HepG2 (cell line): ENCODE measurements around the gene SNAP91. TPM values are rescaled to one million over a fixed set of nuclear protein-coding genes. Genes with fewer than 3 reads are reported as not detected.
A peak's percentile ranks its signal among the peaks of the same experiment; 100 is the strongest.
"Not testable (repeated sequence)": the region's sequence is repeated elsewhere in the genome, so short reads cannot be mapped to it uniquely, and the experiment has no call there.

Experiments used
- ATAC-seq: fragments of 200-7000 bp; cut with Tn5 transposase; 3 replicates; pipeline ENCODE4 v1.9.1; 2020; ENCODE audit warnings: mild to moderate bottlenecking, moderate library complexity
- BruUV-seq: library from RNA; stranded (reverse); fragments of 400-500 nt; replicated peaks from 2 replicates; lab custom pipeline; 2021; lab: Mats Ljungman, UMichigan
- CTCF ChIA-PET: fragments of 300-600 bp; formaldehyde crosslinking; extraction: SDS; loops from one replicate; lab custom pipeline; 2021; ENCODE audit warnings: low total read pairs, inconsistent platforms, low intra/inter-chr PET ratio; lab: Yijun Ruan, JAX
- POLR2A ChIA-PET: fragments of 350-600 bp; sonication (Branson Sonifier 250); formaldehyde crosslinking; loops from one replicate; lab custom pipeline; 2020; ENCODE audit warnings: antibody characterized with exemption, inconsistent platforms; lab: Yijun Ruan, JAX
- DNase-seq: peaks from one replicate; pipeline ENCODE4 v3.0.0-alpha.2; 2015; ENCODE audit warnings: low spot score
- FAIRE-seq: peaks from 3 replicates; lab custom pipeline; 2011; peaks lifted over from hg19 to GRCh38; lab: Jason Lieb, UNC
- H2AFZ ChIP-seq: one replicate; pipeline ENCODE4 v1.6.1; 2011; ENCODE audit warnings: low read length, inconsistent platforms
- H3K27ac ChIP-seq: fragments of 300-600 bp; 3 replicates; pipeline ENCODE4 v1.8.0; 2011; ENCODE audit warnings: mixed run types, mild to moderate bottlenecking, mixed read lengths, low read length, inconsistent platforms; ENCODE audit not compliant: insufficient read depth; ENCODE audit errors: extremely low read length
- H3K27me3 ChIP-seq, 2 experiments: fragments of 200-600 bp in 1 of 2; 2 replicates in 1 of 2; 3 replicates in 1 of 2; pipeline versions ENCODE4 v1.6.0 to v1.8.0; 2011; ENCODE audit warnings: low read length in 2 of 2, mild to moderate bottlenecking in 2 of 2, moderate library complexity in 2 of 2, inconsistent platforms in 1 of 2; ENCODE audit not compliant: insufficient read depth in 2 of 2, control insufficient read depth in 1 of 2
- H3K36me3 ChIP-seq, 2 experiments: fragments of 200-600 bp in 1 of 2; replicated peaks in 1 of 2; 2 replicates in 1 of 2; 3 replicates in 1 of 2; pipeline versions ENCODE4 v1.5.1 to v1.8.0; 2011; ENCODE audit warnings: low read length in 2 of 2, inconsistent platforms in 1 of 2; ENCODE audit not compliant: insufficient read depth in 2 of 2, control insufficient read depth in 1 of 2
- H3K4me1 ChIP-seq: 2 replicates; pipeline ENCODE4 v1.5.1; 2012; ENCODE audit warnings: low read length, inconsistent platforms; ENCODE audit not compliant: insufficient read depth
- H3K4me2 ChIP-seq: 2 replicates; pipeline ENCODE4 v1.6.0; 2011; ENCODE audit warnings: low read depth, low read length, inconsistent platforms
- H3K4me3 ChIP-seq, 3 experiments: fragments of 200-600 bp in 1 of 3; sonication (generic), shearing (Covaris generic) in 1 of 3; replicated peaks in 1 of 3; 2 replicates each; pipeline ENCODE4 v1.5.1; 2011 to 2016; ENCODE audit warnings: low read length in 3 of 3, inconsistent platforms in 2 of 3, low read depth in 2 of 3, mild to moderate bottlenecking in 2 of 3, control low read depth in 1 of 3, mixed read lengths in 1 of 3; ENCODE audit not compliant: insufficient read depth in 1 of 3
- H3K79me2 ChIP-seq: one replicate; pipeline ENCODE4 v1.6.1; 2011; ENCODE audit warnings: low read length, inconsistent platforms; ENCODE audit not compliant: insufficient read depth
- H3K9ac ChIP-seq: 2 replicates; pipeline ENCODE4 v1.6.0; 2011; ENCODE audit warnings: mild to moderate bottlenecking, low read depth, low read length, inconsistent platforms; ENCODE audit not compliant: insufficient read depth
- H3K9me3 ChIP-seq: 2 replicates; pipeline ENCODE4 v1.5.1; 2012; ENCODE audit warnings: mild to moderate bottlenecking, low read length
- H4K20me1 ChIP-seq: 2 replicates; pipeline ENCODE4 v1.6.0; 2011; ENCODE audit warnings: inconsistent platforms, mild to moderate bottlenecking, low read length, moderate library complexity; ENCODE audit not compliant: insufficient read depth
- CCAR2 ChIP-seq: fragments of 200-400 bp; formaldehyde crosslinking; optimal IDR thresholded peaks from 2 replicates; pipeline ENCODE3; 2018; ENCODE audit warnings: low read depth, mild to moderate bottlenecking, low read length, moderate library complexity
- IRF1 ChIP-seq: sonication (generic); formaldehyde crosslinking; IDR thresholded peaks from 2 replicates; pipeline ENCODE4 v1.4.0; 2020; ENCODE audit warnings: low read depth, mild to moderate bottlenecking, missing genetic modification reagents
- PRPF4 ChIP-seq: fragments of 200-400 bp; formaldehyde crosslinking; IDR thresholded peaks from 2 replicates; pipeline ENCODE4 v1.6.1; 2016; ENCODE audit warnings: low read length, low read depth; ENCODE audit not compliant: poor library complexity, severe bottlenecking
- RAD51 ChIP-seq: fragments of 450-650 bp; IDR thresholded peaks from 2 replicates; pipeline ENCODE4 v1.6.1; 2016; ENCODE audit warnings: borderline replicate concordance
- TAF15 ChIP-seq: fragments of 200-400 bp; formaldehyde crosslinking; IDR thresholded peaks from one replicate; pipeline ENCODE4 v1.6.1; 2018; ENCODE audit warnings: mild to moderate bottlenecking, low read depth, low read length; ENCODE audit not compliant: poor library complexity, severe bottlenecking
- ZNF333 ChIP-seq: sonication (generic); formaldehyde crosslinking; IDR thresholded peaks from 2 replicates; pipeline ENCODE4 v1.4.0; 2020; ENCODE audit warnings: mild to moderate bottlenecking, missing genetic modification reagents, borderline replicate concordance
- WGBS: methylation state at CpG from one replicate; pipeline ENCODE4 v1.1.6; 2017; ENCODE audit warnings: low lambda C conversion rate; 5-methylcytosine and 5-hydroxymethylcytosine counted together
- in situ Hi-C: cut with HindIII; loops from 2 replicates; pipeline ENCODE4 v1.10.0; 2017; ENCODE audit warnings: low pct_unique_long_range_greater_than_20kb; ENCODE audit not compliant: extremely low pct_ligation_motif_present
- intact Hi-C: fragments of 100-400 bp; cut with micrococcal nuclease; formaldehyde crosslinking; loops from one replicate; pipeline ENCODE4 v1.10.0; 2022; ENCODE audit not compliant: unreplicated experiment
- polyA plus RNA-seq, 8 experiments: library from polyadenylated mRNA; depleted of rRNA in 3 of 8; stranded (reverse) in 7 of 8; unstranded in 1 of 8; fragments of >200 nt; fragmentation: Illumina TruSeq in 4 of 8; extraction: Trizol in 4 of 8; gene quantifications; 2 replicates each; pipeline versions ENCODE4 v1.2.1 to v1.2.3, GENCODE V29; 2011 to 2016; ENCODE audit warnings: low read depth in 4 of 8, missing spikeins in 1 of 8, mixed read lengths in 1 of 8; ENCODE audit not compliant: insufficient read depth in 1 of 8
- total RNA-seq, 5 experiments: library from RNA; depleted of rRNA; stranded (reverse); fragments of >200 nt; fragmentation: Illumina TruSeq; extraction: Trizol; gene quantifications; 2 replicates each; pipeline ENCODE4 v1.2.3, GENCODE V29; 2016; ENCODE audit warnings: low read depth in 1 of 5
- TF ChIP-seq, protein P1 (sequence below): sonication (generic); formaldehyde crosslinking; IDR thresholded peaks from 2 replicates; pipeline ENCODE4 v1.8.0; 2022; ENCODE audit warnings: missing genetic modification reagents, low read depth, mild to moderate bottlenecking, borderline replicate concordance

Gene SNAP91
- total and polyA plus RNA-seq, 2 of the 13 experiments (the other 11 are each of a cell fraction or from before 2014, with no cell fraction given), result not detected

DNA sequence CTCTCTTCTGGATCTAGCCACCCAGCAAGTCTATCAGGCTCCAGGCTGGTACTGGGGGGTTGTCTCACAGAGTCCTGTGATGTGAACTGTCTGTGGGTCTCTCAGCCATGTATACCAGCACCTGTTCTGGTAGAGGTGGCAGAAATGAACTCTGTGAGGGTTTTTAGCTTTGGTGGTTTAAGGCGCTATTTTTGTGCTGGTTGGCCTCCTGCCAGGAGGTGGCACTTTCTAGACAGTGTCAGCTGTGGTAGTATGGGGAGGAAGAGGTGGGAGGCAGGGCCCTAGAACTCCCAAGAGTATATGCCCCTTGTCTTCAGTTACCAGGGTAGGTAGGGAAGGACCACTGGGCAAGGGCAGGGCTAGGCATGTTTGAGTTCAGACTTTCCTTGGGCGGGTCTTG, 75.8 kb downstream of the SNAP91 start (continued):
- TF ChIP-seq IRF1 (CRISPR knock-in tag) (no peak), CCAR2 (no peak), ZNF333 (no peak), TAF15 (no peak), PRPF4 (no peak)
- TF ChIP-seq, protein P1, sequence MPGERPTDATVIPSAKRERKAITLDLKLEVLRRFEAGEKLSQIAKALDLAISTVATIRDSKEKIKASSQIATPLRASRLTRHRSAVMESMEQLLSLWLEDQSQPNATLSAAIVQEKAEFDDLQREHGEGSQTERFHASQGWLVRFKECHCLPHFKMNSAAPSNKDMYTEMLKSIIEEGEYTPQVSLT (CRISPR knock-in tag), result no peak

DNA sequence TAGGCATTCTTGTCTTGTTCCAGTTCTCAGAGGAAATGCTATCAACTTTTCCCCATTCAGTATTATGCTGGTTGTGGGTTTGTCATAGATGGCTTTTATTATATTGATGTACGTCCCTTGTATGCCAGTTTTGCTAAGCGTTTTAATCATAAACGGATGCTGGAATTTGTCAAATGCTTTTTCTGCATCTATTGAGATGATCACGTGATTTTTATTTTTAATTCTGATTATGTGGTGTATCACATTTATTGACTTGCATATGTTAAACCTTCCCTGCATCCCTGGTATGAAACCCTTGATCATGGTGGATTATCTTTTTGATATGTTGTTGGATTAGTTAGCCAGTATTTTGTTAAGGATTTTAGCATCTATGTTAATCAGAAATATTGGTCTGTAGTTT, 79.0 kb downstream of the SNAP91 start:
- H3K27ac ChIP-seq, H2AFZ ChIP-seq, POLR2A ChIA-PET, H3K9me3 ChIP-seq, H3K9ac ChIP-seq, H3K79me2 ChIP-seq, H3K4me2 ChIP-seq, CTCF ChIA-PET, DNase-seq, FAIRE-seq, BruUV-seq, intact Hi-C loops, H3K27me3 ChIP-seq, H4K20me1 ChIP-seq, H3K4me3 ChIP-seq, in situ Hi-C loops, H3K4me1 ChIP-seq, ATAC-seq, H3K36me3 ChIP-seq: not testable (repeated sequence)
- WGBS, result 1% methylated on average over 4 of the region's 4 CpGs
- TF ChIP-seq RAD51, result peak; percentile 60; the same call in 1 of the 2 replicates
